K562 (cell line): ENCODE results near the gene PRDX2. TPM values are rescaled to one million over a fixed set of nuclear protein-coding genes. Genes with fewer than 3 reads are reported as not detected.

Experiments
- ATF2 ChIP-seq: sonication (generic); formaldehyde crosslinking; IDR thresholded peaks from 2 replicates; pipeline ENCODE4 v1.8.1; 2022; ENCODE audit warnings: missing genetic modification reagents
- BRD4 ChIP-seq: fragments of 200-600 bp; sonication (generic); IDR thresholded peaks from 2 replicates; pipeline ENCODE4 v1.6.1; 2017; ENCODE audit warnings: inconsistent platforms
- CBFB ChIP-seq: sonication (generic); formaldehyde crosslinking; IDR thresholded peaks from 2 replicates; pipeline ENCODE4 v1.4.0; 2020; ENCODE audit warnings: mild to moderate bottlenecking, missing genetic modification reagents
- GABPB1 ChIP-seq: sonication (generic); formaldehyde crosslinking; IDR thresholded peaks from 2 replicates; pipeline ENCODE4 v1.8.0; 2022; ENCODE audit warnings: mild to moderate bottlenecking, missing genetic modification reagents
- HEY1 ChIP-seq: fragments of 250-450 bp; sonication (Bioruptor Pico); IDR thresholded peaks from 2 replicates; pipeline ENCODE4 v1.5.0; 2020; ENCODE audit warnings: mild to moderate bottlenecking, moderate library complexity, borderline replicate concordance
- HIVEP1 ChIP-seq: fragments of 250-450 bp; sonication (Bioruptor Pico); IDR thresholded peaks from 2 replicates; pipeline ENCODE4 v1.4.0; 2020; ENCODE audit warnings: mild to moderate bottlenecking
- MEIS2 ChIP-seq: fragments of 450-650 bp; IDR thresholded peaks from 2 replicates; pipeline ENCODE4 v1.6.1; 2014; ENCODE audit warnings: mild to moderate bottlenecking; ENCODE audit not compliant: partially characterized antibody
- NR2C2 ChIP-seq, 2 experiments: fragments of 200-800 bp in 1 of 2; sonication (Bioruptor generic) in 1 of 2; sonication (generic) in 1 of 2; formaldehyde crosslinking in 1 of 2; IDR thresholded peaks; 2 replicates each; pipeline versions ENCODE4 v1.6.1 to v1.8.0; 2016 to 2022; ENCODE audit warnings: mild to moderate bottlenecking in 1 of 2, missing compliant biosample characterization in 1 of 2, missing genetic modification characterization in 1 of 2, missing genetic modification reagents in 1 of 2
- PTRF ChIP-seq: fragments of 450-650 bp; IDR thresholded peaks from 2 replicates; pipeline ENCODE4 v1.6.1; 2016; ENCODE audit warnings: mild to moderate bottlenecking, missing genetic modification characterization, missing compliant biosample characterization
- RBM39 ChIP-seq: fragments of 200-400 bp; formaldehyde crosslinking; optimal IDR thresholded peaks from 2 replicates; pipeline ENCODE3; 2018; ENCODE audit warnings: low read depth, low read length
- SMARCA5 ChIP-seq: fragments of 450-650 bp; IDR thresholded peaks from 2 replicates; pipeline ENCODE4 v1.6.1; 2016
- TCF15 ChIP-seq: fragments of 250-450 bp; sonication (Bioruptor Pico); IDR thresholded peaks from 2 replicates; pipeline ENCODE4 v1.8.0; 2022; ENCODE audit warnings: moderate library complexity, mild to moderate bottlenecking, inconsistent platforms
- ZBTB34 ChIP-seq: fragments of 250-450 bp; sonication (Bioruptor Pico); IDR thresholded peaks from 2 replicates; pipeline ENCODE4 v1.8.0; 2021; ENCODE audit warnings: mild to moderate bottlenecking, moderate library complexity
- ZNF175 ChIP-seq: fragments of 200-800 bp; sonication (Bioruptor generic); IDR thresholded peaks from 2 replicates; pipeline ENCODE4 v1.6.1; 2016; ENCODE audit warnings: low read depth, mild to moderate bottlenecking, missing genetic modification characterization, missing compliant biosample characterization
- ZNF280A ChIP-seq: fragments of 450-650 bp; IDR thresholded peaks from 2 replicates; pipeline ENCODE4 v1.6.1; 2018; ENCODE audit warnings: mild to moderate bottlenecking, low read depth; ENCODE audit not compliant: partially characterized antibody
- polyA plus RNA-seq, 8 experiments: library from polyadenylated mRNA; depleted of rRNA in 4 of 8; stranded (reverse) in 5 of 8; unstranded in 3 of 8; fragments of >200 nt; fragmentation: Nextera tagmentation in 2 of 8; fragmentation: Illumina TruSeq in 1 of 8; extraction: Ambion mirVana in 2 of 8; extraction: Trizol in 1 of 8; gene quantifications; 2 replicates each; pipeline versions ENCODE4 v1.2.1 to v1.2.3, GENCODE V29; 2011 to 2014; ENCODE audit warnings: inconsistent platforms in 1 of 8, missing spikeins in 1 of 8
- total RNA-seq, 7 experiments: library from RNA; depleted of rRNA in 6 of 7; stranded (reverse); fragments of >200 nt in 6 of 7; fragmentation: Illumina TruSeq in 2 of 7; extraction: Trizol in 2 of 7; gene quantifications; 2 replicates each; pipeline versions ENCODE4 v1.2.1 to v1.2.3, GENCODE V29; 2011 to 2021; ENCODE audit warnings: low replicate concordance in 1 of 7
- TF ChIP-seq, protein P1 (sequence below), 2 experiments: fragments of 450-650 bp; conservative IDR thresholded peaks; 2 replicates each; pipeline ENCODE4 v1.6.1; 2017; ENCODE audit warnings: mild to moderate bottlenecking in 2 of 2, moderate library complexity in 2 of 2
- TF ChIP-seq, protein P2 (sequence below): fragments of 250-450 bp; sonication (Bioruptor Pico); IDR thresholded peaks from 2 replicates; pipeline ENCODE4 v1.4.0; 2020; ENCODE audit warnings: mild to moderate bottlenecking, moderate library complexity

Gene PRDX2
- total and polyA plus RNA-seq, 9 of the 15 experiments (the other 6 are each of a cell fraction or from before 2014, with no cell fraction given) = 206 to 1,183 (median 415) TPM

DNA sequence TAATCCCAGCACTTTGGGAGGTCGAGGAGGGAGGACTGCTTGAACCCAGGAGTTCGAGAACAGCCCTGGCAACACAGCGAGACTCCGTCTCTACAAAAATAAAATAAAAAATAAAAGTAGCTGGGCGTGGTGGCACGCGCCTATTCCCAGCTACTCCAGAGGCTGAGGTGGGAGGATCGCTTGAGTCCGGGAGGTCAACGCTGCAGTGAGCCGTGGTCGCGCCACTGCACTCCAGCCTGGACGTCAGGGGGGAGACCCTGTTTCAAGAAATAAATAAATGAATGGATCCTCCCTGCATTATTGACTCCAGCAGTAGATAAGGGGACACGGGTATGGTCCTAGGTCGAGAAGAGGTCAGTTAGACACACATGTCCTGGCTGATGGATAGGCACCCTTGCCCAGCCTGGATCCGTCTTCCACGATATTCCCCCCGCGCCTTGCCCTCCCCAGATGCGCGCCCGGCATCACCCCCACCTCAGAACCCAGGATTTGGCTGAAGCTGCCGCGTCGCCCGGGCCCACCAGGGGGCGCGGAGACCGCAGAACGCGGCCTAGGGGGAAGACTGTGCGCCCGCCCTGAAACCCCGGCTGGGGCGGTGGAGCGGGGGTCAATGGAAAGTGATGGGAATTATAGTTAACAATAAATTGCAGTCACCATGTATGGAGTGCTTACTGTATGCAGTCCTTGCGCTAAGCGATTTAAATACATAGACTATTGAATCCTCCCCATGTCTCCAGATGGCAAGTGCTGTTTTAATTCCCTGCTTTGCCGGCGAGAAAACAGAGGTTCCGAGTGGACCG, 24.2 kb downstream of the PRDX2 start (continued):
- TF ChIP-seq ZNF280A = no peak
- TF ChIP-seq, protein P1, sequence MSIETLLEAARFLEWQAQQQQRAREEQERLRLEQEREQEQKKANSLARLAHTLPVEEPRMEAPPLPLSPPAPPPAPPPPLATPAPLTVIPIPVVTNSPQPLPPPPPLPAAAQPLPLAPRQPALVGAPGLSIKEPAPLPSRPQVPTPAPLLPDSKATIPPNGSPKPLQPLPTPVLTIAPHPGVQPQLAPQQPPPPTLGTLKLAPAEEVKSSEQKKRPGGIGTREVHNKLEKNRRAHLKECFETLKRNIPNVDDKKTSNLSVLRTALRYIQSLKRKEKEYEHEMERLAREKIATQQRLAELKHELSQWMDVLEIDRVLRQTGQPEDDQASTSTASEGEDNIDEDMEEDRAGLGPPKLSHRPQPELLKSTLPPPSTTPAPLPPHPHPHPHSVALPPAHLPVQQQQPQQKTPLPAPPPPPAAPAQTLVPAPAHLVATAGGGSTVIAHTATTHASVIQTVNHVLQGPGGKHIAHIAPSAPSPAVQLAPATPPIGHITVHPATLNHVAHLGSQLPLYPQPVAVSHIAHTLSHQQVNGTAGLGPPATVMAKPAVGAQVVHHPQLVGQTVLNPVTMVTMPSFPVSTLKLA (conservative IDR thresholded peaks at IDR 0.05) = peak; percentile 37 to 65; a peak in 3 of 4 replicates
- no peak for TF ChIP-seq ATF2 (CRISPR knock-in tag)
- no peak for TF ChIP-seq BRD4
- no peak for TF ChIP-seq NR2C2 (CRISPR knock-in tag; IDR thresholded peaks at IDR 0.05)
- TF ChIP-seq NR2C2 (tag; IDR thresholded peaks at IDR 0.05) = no peak
- TF ChIP-seq, protein P2, sequence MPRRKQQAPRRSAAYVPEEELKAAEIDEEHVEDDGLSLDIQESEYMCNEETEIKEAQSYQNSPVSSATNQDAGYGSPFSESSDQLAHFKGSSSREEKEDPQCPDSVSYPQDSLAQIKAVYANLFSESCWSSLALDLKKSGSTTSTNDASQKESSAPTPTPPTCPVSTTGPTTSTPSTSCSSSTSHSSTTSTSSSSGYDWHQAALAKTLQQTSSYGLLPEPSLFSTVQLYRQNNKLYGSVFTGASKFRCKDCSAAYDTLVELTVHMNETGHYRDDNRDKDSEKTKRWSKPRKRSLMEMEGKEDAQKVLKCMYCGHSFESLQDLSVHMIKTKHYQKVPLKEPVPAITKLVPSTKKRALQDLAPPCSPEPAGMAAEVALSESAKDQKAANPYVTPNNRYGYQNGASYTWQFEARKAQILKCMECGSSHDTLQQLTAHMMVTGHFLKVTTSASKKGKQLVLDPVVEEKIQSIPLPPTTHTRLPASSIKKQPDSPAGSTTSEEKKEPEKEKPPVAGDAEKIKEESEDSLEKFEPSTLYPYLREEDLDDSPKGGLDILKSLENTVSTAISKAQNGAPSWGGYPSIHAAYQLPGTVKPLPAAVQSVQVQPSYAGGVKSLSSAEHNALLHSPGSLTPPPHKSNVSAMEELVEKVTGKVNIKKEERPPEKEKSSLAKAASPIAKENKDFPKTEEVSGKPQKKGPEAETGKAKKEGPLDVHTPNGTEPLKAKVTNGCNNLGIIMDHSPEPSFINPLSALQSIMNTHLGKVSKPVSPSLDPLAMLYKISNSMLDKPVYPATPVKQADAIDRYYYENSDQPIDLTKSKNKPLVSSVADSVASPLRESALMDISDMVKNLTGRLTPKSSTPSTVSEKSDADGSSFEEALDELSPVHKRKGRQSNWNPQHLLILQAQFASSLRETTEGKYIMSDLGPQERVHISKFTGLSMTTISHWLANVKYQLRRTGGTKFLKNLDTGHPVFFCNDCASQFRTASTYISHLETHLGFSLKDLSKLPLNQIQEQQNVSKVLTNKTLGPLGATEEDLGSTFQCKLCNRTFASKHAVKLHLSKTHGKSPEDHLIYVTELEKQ (CRISPR knock-in tag) = no peak
- TF ChIP-seq ZNF175 = no peak
- TF ChIP-seq ZBTB34 (CRISPR knock-in tag) = no peak
- TF ChIP-seq MEIS2 = no peak
- TF ChIP-seq RBM39 = no peak
- TF ChIP-seq GABPB1 (CRISPR knock-in tag) = no peak
- TF ChIP-seq HIVEP1 = no peak
- peak; percentile 97 for TF ChIP-seq CBFB
- TF ChIP-seq SMARCA5 = no peak
- TF ChIP-seq HEY1 (CRISPR knock-in tag) = no peak
- TF ChIP-seq PTRF = no peak
- TF ChIP-seq TCF15 (CRISPR knock-in tag) = no peak
